ENCODE measurements around the gene ADGRV1.
"Not testable (repeated sequence)": the region's sequence is repeated elsewhere in the genome, so short reads cannot be mapped to it uniquely, and the experiment has no call there.

The ADGRV1 gene

DNA sequence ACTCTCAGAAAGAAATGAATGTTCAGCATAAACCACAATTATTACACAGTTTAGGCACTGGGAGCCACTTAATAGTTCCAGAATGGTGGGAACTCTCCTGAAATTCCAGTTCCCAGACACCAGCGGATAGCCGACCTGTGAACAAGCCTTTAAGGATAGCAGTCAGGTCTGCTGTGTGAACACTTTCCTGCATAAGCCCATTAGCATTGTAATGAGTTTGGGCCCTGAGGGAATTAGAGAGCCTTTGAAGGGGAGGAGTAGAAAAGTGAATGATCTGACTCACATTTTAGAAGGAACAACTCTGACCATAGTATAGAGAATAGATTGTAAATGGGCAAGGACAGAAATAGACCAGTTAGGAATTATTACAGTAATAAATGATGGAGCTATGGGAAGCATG lies 189.1 kb downstream of the ADGRV1 start:
- Histone ChIP-seq H4K8ac (ENCODE audit: low read depth, low read length) (no peak overlapping the region), H2BK12ac (ENCODE audit: low read length) (no peak overlapping the region), H3K4me3 (ENCODE audit: low read depth, low read length) (no peak overlapping the region), H3K18ac (ENCODE audit: low read length) (no peak overlapping the region), H3K4me1 (ENCODE audit: control insufficient read depth in 1 of 2, insufficient read depth in 2 of 2, low read length in 2 of 2) (no peaks in the 10 kb centered on the region), H3K27me3 (ENCODE audit: insufficient read depth, low read length) (no peaks in the 10 kb centered on the region), H3K4ac (ENCODE audit: low read depth, low read length) (no peak overlapping the region), H4K91ac (ENCODE audit: low read depth, low read length) (no peak overlapping the region), H2AK5ac (ENCODE audit: low read length) (no peak overlapping the region), H2AFZ (ENCODE audit: insufficient read depth, low read length, poor library complexity) (no peak overlapping the region), H3K14ac (ENCODE audit: low read length) (no peak overlapping the region), H3K9ac (ENCODE audit: low read length) (no peak overlapping the region), H3K79me1 (ENCODE audit: low read length) (no peaks in the 10 kb centered on the region), H3K23ac (ENCODE audit: low read length) (no peak overlapping the region), H2BK5ac (ENCODE audit: low read depth, low read length, poor library complexity) (no peak overlapping the region), H3K4me2 (ENCODE audit: low read length) (no peak overlapping the region), H3K9me3 (ENCODE audit: insufficient read depth, low read depth, low read length) (peaks cover 2% of the 10 kb centered on the region), H4K12ac (ENCODE audit: low read depth, low read length) (no peak overlapping the region), H3K79me2 (ENCODE audit: control insufficient read depth, insufficient read depth, low read length, poor library complexity) (no peaks in the 10 kb centered on the region), H3K27ac (ENCODE audit: low read depth, low read length) (no peak overlapping the region), H2BK120ac (ENCODE audit: insufficient read depth, low read length, poor library complexity) (no peak overlapping the region), H3K36me3 (ENCODE audit: control insufficient read depth in 1 of 2, insufficient read depth in 2 of 2, low read length in 2 of 2) (no peaks in the 10 kb centered on the region)
- no peak for DNase-seq
- WGBS (ENCODE audit: extremely low coverage, insufficient coverage, insufficient read length): no CpG with 5 or more reads among the region's 2 CpGs

DNA sequence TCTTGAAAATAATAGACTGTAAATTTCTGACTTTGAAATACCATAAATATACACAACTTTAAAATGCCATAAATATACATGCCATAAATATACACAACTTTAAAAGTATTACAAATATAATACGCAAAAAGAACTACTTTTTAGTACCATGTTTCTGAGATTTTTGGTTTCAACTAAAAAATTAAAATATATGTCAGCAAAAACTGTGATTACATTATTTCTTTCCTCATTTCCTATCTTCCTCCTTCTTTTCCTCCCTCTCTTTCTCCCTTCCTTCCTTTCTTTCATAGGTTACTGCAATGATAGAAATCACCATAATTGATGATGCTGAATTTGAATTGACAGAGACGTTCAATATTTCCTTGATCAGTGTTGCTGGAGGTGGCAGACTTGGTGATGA lies 200.5 kb downstream of the ADGRV1 start:
- no CpG with 5 or more reads among the region's 2 CpGs for WGBS (ENCODE audit: extremely low coverage, insufficient coverage, insufficient read length)

DNA sequence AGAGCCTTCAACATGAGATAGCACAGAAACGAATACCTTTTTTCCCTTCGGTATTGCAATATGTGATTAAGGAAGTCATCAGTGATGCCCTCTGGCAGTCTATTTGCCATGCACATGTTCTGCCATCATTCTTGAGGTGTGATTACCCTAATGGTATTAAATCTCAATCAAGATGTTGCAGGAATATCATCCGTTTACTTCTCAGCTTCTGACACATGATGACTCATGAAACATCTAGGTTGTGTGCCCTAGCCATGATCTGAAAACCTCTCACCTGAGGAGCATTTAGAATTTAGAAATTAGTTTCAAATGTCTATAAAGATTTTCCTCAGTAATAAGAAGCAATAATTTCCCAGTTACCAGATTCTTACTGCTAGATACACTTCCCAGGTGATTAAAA lies 209.1 kb downstream of the ADGRV1 start:
- Histone ChIP-seq H3K4me2 (ENCODE audit: low read length) (no peak overlapping the region), H3K27me3 (ENCODE audit: insufficient read depth, low read length) (no peaks in the 10 kb centered on the region), H3K27ac (ENCODE audit: low read depth, low read length) (no peak overlapping the region), H3K4me1 (ENCODE audit: control insufficient read depth in 1 of 2, insufficient read depth in 2 of 2, low read length in 2 of 2) (no peaks in the 10 kb centered on the region), H2BK5ac (ENCODE audit: low read depth, low read length, poor library complexity) (no peak overlapping the region), H3K4ac (ENCODE audit: low read depth, low read length) (no peak overlapping the region), H3K79me1 (ENCODE audit: low read length) (no peaks in the 10 kb centered on the region), H2BK12ac (ENCODE audit: low read length) (no peak overlapping the region), H4K8ac (ENCODE audit: low read depth, low read length) (no peak overlapping the region), H3K79me2 (ENCODE audit: control insufficient read depth, insufficient read depth, low read length, poor library complexity) (peaks cover 2% of the 10 kb centered on the region), H3K23ac (ENCODE audit: low read length) (no peak overlapping the region), H4K12ac (ENCODE audit: low read depth, low read length) (no peak overlapping the region), H2AK5ac (ENCODE audit: low read length) (no peak overlapping the region), H3K18ac (ENCODE audit: low read length) (no peak overlapping the region), H3K9ac (ENCODE audit: low read length) (no peak overlapping the region), H3K14ac (ENCODE audit: low read length) (no peak overlapping the region), H3K9me3 (ENCODE audit: insufficient read depth, low read depth, low read length) (no peaks in the 10 kb centered on the region), H4K91ac (ENCODE audit: low read depth, low read length) (no peak overlapping the region), H3K4me3 (ENCODE audit: low read depth, low read length) (no peak overlapping the region), H3K36me3 (ENCODE audit: control insufficient read depth in 1 of 2, insufficient read depth in 2 of 2, low read length in 2 of 2) (no peaks in the 10 kb centered on the region), H2AFZ (ENCODE audit: insufficient read depth, low read length, poor library complexity) (no peak overlapping the region), H2BK120ac (ENCODE audit: insufficient read depth, low read length, poor library complexity) (no peak overlapping the region)
- WGBS (ENCODE audit: extremely low coverage, insufficient coverage, insufficient read length): no CpG with 5 or more reads among the region's 3 CpGs
- DNase-seq: no peak

More for the DNA sequence above, 200.5 kb downstream of the ADGRV1 start:
- H4K8ac ChIP-seq (ENCODE audit: low read depth, low read length): no peak overlapping the region
- no peak overlapping the region for H3K23ac ChIP-seq (ENCODE audit: low read length)
- H4K12ac ChIP-seq (ENCODE audit: low read depth, low read length): no peak overlapping the region
- no peaks in the 10 kb centered on the region for H3K36me3 ChIP-seq (ENCODE audit: control insufficient read depth in 1 of 2, insufficient read depth in 2 of 2, low read length in 2 of 2)
- no peaks in the 10 kb centered on the region for H3K27me3 ChIP-seq (ENCODE audit: insufficient read depth, low read length)
- no peak overlapping the region for H3K4ac ChIP-seq (ENCODE audit: low read depth, low read length)
- H2AK5ac ChIP-seq (ENCODE audit: low read length): no peak overlapping the region
- H3K18ac ChIP-seq (ENCODE audit: low read length): no peak overlapping the region
- H3K14ac ChIP-seq (ENCODE audit: low read length): no peak overlapping the region
- no peaks in the 10 kb centered on the region for H3K79me2 ChIP-seq (ENCODE audit: control insufficient read depth, insufficient read depth, low read length, poor library complexity)
- no peak overlapping the region for H3K4me2 ChIP-seq (ENCODE audit: low read length)
- H3K4me1 ChIP-seq (ENCODE audit: control insufficient read depth in 1 of 2, insufficient read depth in 2 of 2, low read length in 2 of 2): no peaks in the 10 kb centered on the region
- no peak overlapping the region for H3K27ac ChIP-seq (ENCODE audit: low read depth, low read length)
- no peak for DNase-seq
- H2BK5ac ChIP-seq (ENCODE audit: low read depth, low read length, poor library complexity): no peak overlapping the region
- no peaks in the 10 kb centered on the region for H3K79me1 ChIP-seq (ENCODE audit: low read length)
- no peaks in the 10 kb centered on the region for H3K9me3 ChIP-seq (ENCODE audit: insufficient read depth, low read depth, low read length)
- no peak overlapping the region for H3K4me3 ChIP-seq (ENCODE audit: low read depth, low read length)
- H3K9ac ChIP-seq (ENCODE audit: low read length): no peak overlapping the region
- H4K91ac ChIP-seq (ENCODE audit: low read depth, low read length): no peak overlapping the region
- H2BK12ac ChIP-seq (ENCODE audit: low read length): no peak overlapping the region
- H2AFZ ChIP-seq (ENCODE audit: insufficient read depth, low read length, poor library complexity): no peak overlapping the region
- no peak overlapping the region for H2BK120ac ChIP-seq (ENCODE audit: insufficient read depth, low read length, poor library complexity)

DNA sequence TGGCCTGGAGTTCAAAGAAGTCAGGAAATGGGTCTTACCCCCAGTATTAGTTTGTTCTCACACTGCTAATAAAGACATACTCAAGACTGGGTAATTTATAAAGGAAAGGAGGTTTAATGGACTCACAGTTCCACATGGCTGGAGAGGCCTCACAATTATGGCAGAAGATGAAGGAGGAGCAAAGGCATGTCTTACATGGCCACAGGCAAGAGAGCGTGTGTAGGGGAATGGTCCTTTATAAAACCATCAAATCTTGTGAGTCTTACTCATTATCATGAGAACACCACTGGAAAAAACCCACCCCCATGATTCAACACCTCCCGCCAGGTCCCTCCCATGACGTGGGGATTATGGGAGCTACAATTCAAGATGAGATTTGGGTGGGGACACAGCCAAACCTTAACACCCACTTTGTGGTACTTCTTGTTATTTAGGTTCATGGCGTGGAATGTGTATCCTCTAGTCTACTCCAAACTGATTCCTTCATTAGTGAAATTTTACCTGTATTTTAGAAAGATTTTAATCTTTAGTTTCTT lies 211.5 kb downstream of the ADGRV1 start:
- H2BK120ac ChIP-seq (ENCODE audit: insufficient read depth, low read length, poor library complexity); H2AFZ ChIP-seq (ENCODE audit: insufficient read depth, low read length, poor library complexity); H3K4me2 ChIP-seq (ENCODE audit: low read length); H2AK5ac ChIP-seq (ENCODE audit: low read length); H3K9me3 ChIP-seq (ENCODE audit: insufficient read depth, low read depth, low read length); H2BK12ac ChIP-seq (ENCODE audit: low read length); H3K14ac ChIP-seq (ENCODE audit: low read length); H3K79me1 ChIP-seq (ENCODE audit: low read length); H3K36me3 ChIP-seq (ENCODE audit: control insufficient read depth in 1 of 2, insufficient read depth in 2 of 2, low read length in 2 of 2); DNase-seq; H2BK5ac ChIP-seq (ENCODE audit: low read depth, low read length, poor library complexity); H4K12ac ChIP-seq (ENCODE audit: low read depth, low read length); H3K4me3 ChIP-seq (ENCODE audit: low read depth, low read length); H4K91ac ChIP-seq (ENCODE audit: low read depth, low read length); H3K9ac ChIP-seq (ENCODE audit: low read length); H3K4ac ChIP-seq (ENCODE audit: low read depth, low read length); H3K79me2 ChIP-seq (ENCODE audit: control insufficient read depth, insufficient read depth, low read length, poor library complexity); H4K8ac ChIP-seq (ENCODE audit: low read depth, low read length); H3K23ac ChIP-seq (ENCODE audit: low read length); H3K27me3 ChIP-seq (ENCODE audit: insufficient read depth, low read length); H3K4me1 ChIP-seq (ENCODE audit: control insufficient read depth in 1 of 2, insufficient read depth in 2 of 2, low read length in 2 of 2); H3K27ac ChIP-seq (ENCODE audit: low read depth, low read length); H3K18ac ChIP-seq (ENCODE audit: low read length): not testable (repeated sequence)
- WGBS (ENCODE audit: extremely low coverage, insufficient coverage, insufficient read length): no CpG with 5 or more reads among the region's 4 CpGs

Measured in trophoblast cell (in vitro differentiated cells and primary cell).